Measurements from ENCODE around the gene MAP4K3. TPM values are rescaled to one million over a fixed set of nuclear protein-coding genes. Genes with fewer than 3 reads are reported as not detected.

The MAP4K3 gene
- total RNA-seq, 6 donors from 2014 or later = 29.8 to 83.6 (median 51.1) TPM

- no peaks in the 10 kb centered on the region for H3K27me3 ChIP-seq
- no peak overlapping the region for H3K4me3 ChIP-seq
- no peak for ATAC-seq (ENCODE audit: low FRiP score in 2 of 2)
- H3K36me3 ChIP-seq = peaks cover 0 to 7% (median 1%) of the 10 kb centered on the region in 4 donors
- no peak for DNase-seq
- WGBS, 2 donors = 91% methylated on average over 4 of the region's 4 CpGs
- no peaks in the 10 kb centered on the region for H3K4me1 ChIP-seq
- no peaks in the 10 kb centered on the region for H3K9me3 ChIP-seq
- H3K27ac ChIP-seq = no peak overlapping the region
- TF ChIP-seq EP300 (IDR thresholded peaks at IDR 0.05) = no peak
- no peak for TF ChIP-seq POLR2AphosphoS5 (IDR thresholded peaks at IDR 0.05)
- TF ChIP-seq POLR2A (IDR thresholded peaks at IDR 0.05) = no peak
- no peak for TF ChIP-seq CTCF (IDR thresholded peaks at IDR 0.05)
Measured at GRCh38 chr2:39320162-39320561, 116.9 kb downstream of the MAP4K3 start.

GRCh38 chr2:39313575-39313974 is 123.5 kb downstream of the MAP4K3 start:
- WGBS, 2 donors = 96 to 98% methylated on average over 4 of the region's 4 CpGs
- H3K4me3 ChIP-seq = no peak overlapping the region
- no peak for DNase-seq
- H3K36me3 ChIP-seq = peaks cover 0 to 41% (median 6%) of the 10 kb centered on the region in 4 donors
- ATAC-seq (ENCODE audit: low FRiP score in 2 of 2) = no peak
- no peaks in the 10 kb centered on the region for H3K27me3 ChIP-seq
- TF ChIP-seq POLR2AphosphoS5 (IDR thresholded peaks at IDR 0.05) (no peak), POLR2A (IDR thresholded peaks at IDR 0.05) (no peak), CTCF (IDR thresholded peaks at IDR 0.05) (no peak), EP300 (IDR thresholded peaks at IDR 0.05) (no peak)
- H3K4me1 ChIP-seq = no peaks in the 10 kb centered on the region
- no peaks in the 10 kb centered on the region for H3K9me3 ChIP-seq
- no peak overlapping the region for H3K27ac ChIP-seq

DNA sequence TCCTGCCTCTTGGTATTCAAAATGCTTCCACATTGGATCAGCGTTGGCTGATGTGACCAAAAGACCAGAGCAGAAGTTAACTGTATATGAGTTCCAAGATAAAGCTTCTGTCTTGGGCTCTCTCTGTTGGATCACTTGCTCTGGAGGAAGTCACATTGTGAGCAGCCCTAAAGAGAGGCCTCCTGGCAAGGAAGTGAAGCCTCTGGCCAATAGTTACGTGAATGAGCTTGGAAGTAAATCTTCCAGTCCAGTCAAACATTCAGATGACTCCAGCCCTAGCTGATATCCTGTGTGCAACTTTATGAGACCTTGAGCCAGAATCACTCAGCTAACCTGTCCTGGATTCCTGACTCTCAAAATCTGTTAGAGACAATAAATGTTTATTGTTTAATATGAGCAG is 125.6 kb downstream of the MAP4K3 start:
- ATAC-seq (ENCODE audit: low FRiP score in 2 of 2) (no peak), DNase-seq (no peak)
- no peak overlapping the region for H3K27ac ChIP-seq
- 79 to 95% methylated on average over 2 of the region's 2 CpGs for WGBS, 2 donors
- H3K36me3 ChIP-seq = peaks cover 0 to 41% (median 6%) of the 10 kb centered on the region in 4 donors
- no peak overlapping the region for H3K4me3 ChIP-seq
- no peaks in the 10 kb centered on the region for H3K9me3 ChIP-seq
- no peak for TF ChIP-seq POLR2A (IDR thresholded peaks at IDR 0.05)
- no peak for TF ChIP-seq CTCF (IDR thresholded peaks at IDR 0.05)
- TF ChIP-seq EP300 (IDR thresholded peaks at IDR 0.05) = no peak
- TF ChIP-seq POLR2AphosphoS5 (IDR thresholded peaks at IDR 0.05) = no peak
- H3K27me3 ChIP-seq = no peaks in the 10 kb centered on the region
- H3K4me1 ChIP-seq = no peaks in the 10 kb centered on the region

DNA sequence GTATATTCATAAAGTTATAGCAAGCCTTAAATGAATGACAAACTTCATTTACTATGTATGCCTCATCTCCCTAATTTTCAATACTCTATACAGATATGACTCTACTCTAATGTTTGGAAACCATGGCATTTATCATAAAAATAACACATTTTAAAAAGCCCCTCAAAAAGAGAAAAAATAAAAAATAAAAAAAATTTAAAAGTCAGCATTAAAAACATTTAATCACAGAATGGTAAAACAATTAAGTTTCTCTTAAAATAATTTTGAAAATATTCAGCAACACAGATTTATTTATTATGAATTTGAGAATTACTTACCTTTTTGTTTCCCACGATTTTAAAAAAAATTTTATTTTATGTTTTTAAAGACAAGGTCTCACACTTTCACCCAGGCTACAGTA is 128.3 kb downstream of the MAP4K3 start:
- Histone ChIP-seq H3K36me3 (peaks cover 0 to 28% (median 3%) of the 10 kb centered on the region in 4 donors), H3K27ac (no peak overlapping the region), H3K27me3 (no peaks in the 10 kb centered on the region)

More for the DNA sequence above, 128.3 kb downstream of the MAP4K3 start:
- Histone ChIP-seq H3K4me1 (no peaks in the 10 kb centered on the region), H3K9me3 (no peaks in the 10 kb centered on the region), H3K4me3 (no peak overlapping the region)
- DNase-seq (no peak), ATAC-seq (ENCODE audit: low FRiP score in 2 of 2) (no peak)
- 86 to 95% methylated on average over 1 of the region's 1 CpG for WGBS, 2 donors
- TF ChIP-seq EP300 (IDR thresholded peaks at IDR 0.05) (no peak), POLR2A (IDR thresholded peaks at IDR 0.05) (no peak), CTCF (IDR thresholded peaks at IDR 0.05) (no peak), POLR2AphosphoS5 (IDR thresholded peaks at IDR 0.05) (no peak)

Measured in upper lobe of left lung (tissue), 6 donors.